GM12878 (cell line): ENCODE data around the gene SYF2. TPM values are rescaled to one million over a fixed set of nuclear protein-coding genes. Genes with fewer than 3 reads are reported as not detected.

Experiments used
- ATAC-seq: fragments of 200-7000 bp; cut with Tn5 transposase; 3 replicates; pipeline ENCODE4 v1.9.1; 2020; ENCODE audit warnings: mild to moderate bottlenecking, moderate library complexity
- BruUV-seq: library from RNA; stranded (reverse); fragments of 400-500 nt; replicated peaks from 2 replicates; lab custom pipeline; 2021; lab: Mats Ljungman, UMichigan
- CTCF ChIA-PET: fragments of 300-600 bp; sonication (Branson Sonifier 250); formaldehyde crosslinking; extraction: SDS; loops from one replicate; lab custom pipeline; 2021; ENCODE audit warnings: inconsistent platforms; lab: Yijun Ruan, JAX
- POLR2A ChIA-PET: fragments of 350-600 bp; formaldehyde crosslinking; extraction: SDS; loops from one replicate; lab custom pipeline; 2021; ENCODE audit warnings: inconsistent platforms; lab: Charles Lee
- RAD21 ChIA-PET: fragments of 300-600 bp; sonication (Branson Sonifier 250); formaldehyde crosslinking; loops from one replicate; lab custom pipeline; 2023; ENCODE audit warnings: antibody characterized with exemption; ENCODE audit not compliant: unreplicated experiment; lab: Charles Lee
- SMC1A ChIA-PET: fragments of 300-600 bp; sonication (Branson Sonifier 250); formaldehyde crosslinking; loops from one replicate; lab custom pipeline; 2023; ENCODE audit not compliant: unreplicated experiment, uncharacterized antibody; lab: Charles Lee
- DNase-seq: peaks from one replicate; pipeline ENCODE4 v3.0.0-alpha.2; 2011; ENCODE audit warnings: low read depth, low spot score
- FAIRE-seq: peaks from 3 replicates; lab custom pipeline; 2011; peaks lifted over from hg19 to GRCh38; lab: Jason Lieb, UNC
- H2AFZ ChIP-seq: 2 replicates; pipeline ENCODE4 v1.6.0; 2011; ENCODE audit warnings: low read depth, low read length, control low read depth; ENCODE audit not compliant: control insufficient read depth
- H3K27ac ChIP-seq: 2 replicates; pipeline ENCODE4 v1.5.1; 2011; ENCODE audit warnings: control low read depth; ENCODE audit not compliant: control insufficient read depth, insufficient read depth
- H3K27me3 ChIP-seq, 2 experiments: replicated peaks in 1 of 2; 2 replicates each; pipeline versions ENCODE4 v1.6.0 to v1.6.1; 2011; ENCODE audit warnings: low read length in 1 of 2; ENCODE audit not compliant: control insufficient read depth in 2 of 2, insufficient read depth in 2 of 2
- H3K36me3 ChIP-seq, 2 experiments: 2 replicates each; pipeline ENCODE4 v1.5.1; 2011; ENCODE audit warnings: low read length in 1 of 2; ENCODE audit not compliant: control insufficient read depth in 2 of 2, insufficient read depth in 2 of 2
- H3K4me1 ChIP-seq: 2 replicates; pipeline ENCODE4 v1.6.1; 2011; ENCODE audit warnings: mild to moderate bottlenecking, low read length, moderate library complexity, mixed read lengths; ENCODE audit not compliant: control insufficient read depth, insufficient read depth
- H3K4me2 ChIP-seq: 2 replicates; pipeline ENCODE4 v1.6.0; 2011; ENCODE audit warnings: control low read depth; ENCODE audit not compliant: control insufficient read depth, insufficient read depth
- H3K4me3 ChIP-seq: fragments of 200-600 bp; sonication (generic); 2 replicates; pipeline ENCODE4 v1.5.1; 2016
- H3K79me2 ChIP-seq: 2 replicates; pipeline ENCODE4 v1.6.0; 2011; ENCODE audit warnings: low read length; ENCODE audit not compliant: control insufficient read depth, insufficient read depth
- H3K9ac ChIP-seq: 2 replicates; pipeline ENCODE4 v1.8.0; 2011; ENCODE audit warnings: low read length, control low read depth, mixed read lengths; ENCODE audit not compliant: control insufficient read depth, insufficient read depth
- H3K9me3 ChIP-seq: replicated peaks from 3 replicates; pipeline ENCODE4 v1.5.1; 2011; ENCODE audit warnings: mild to moderate bottlenecking, low read length; ENCODE audit not compliant: control insufficient read depth, insufficient read depth
- H4K20me1 ChIP-seq: 2 replicates; pipeline ENCODE4 v1.6.0; 2011; ENCODE audit not compliant: control insufficient read depth, insufficient read depth
- FOS ChIP-seq: IDR thresholded peaks from 3 replicates; pipeline ENCODE4 v1.6.1; 2011; ENCODE audit warnings: borderline replicate concordance; ENCODE audit not compliant: insufficient read length; ENCODE audit errors: extremely low read depth
- GATAD2B ChIP-seq: fragments of 450-650 bp; conservative IDR thresholded peaks from 2 replicates; pipeline ENCODE4 v1.6.1; 2017; ENCODE audit warnings: low read depth, mild to moderate bottlenecking, moderate library complexity
- MTA2 ChIP-seq: fragments of 450-650 bp; IDR thresholded peaks from 2 replicates; pipeline ENCODE4 v1.6.1; 2016; ENCODE audit warnings: low read depth, mild to moderate bottlenecking, moderate library complexity
- NFYA ChIP-seq: IDR thresholded peaks from 2 replicates; pipeline ENCODE4 v1.6.1; 2011; ENCODE audit warnings: low read depth, mild to moderate bottlenecking, low read length, improper control_type of control experiment, borderline replicate concordance
- NRF1 ChIP-seq: conservative IDR thresholded peaks from 2 replicates; pipeline ENCODE4 v1.6.1; 2011; ENCODE audit warnings: mild to moderate bottlenecking, low read depth, low read length, improper control_type of control experiment
- PAX8 ChIP-seq: fragments of 450-650 bp; IDR thresholded peaks from 2 replicates; pipeline ENCODE4 v1.6.1; 2017; ENCODE audit warnings: mild to moderate bottlenecking, moderate library complexity
- POLR2AphosphoS5 ChIP-seq: IDR thresholded peaks from 2 replicates; pipeline ENCODE4 v1.6.1; 2011; ENCODE audit warnings: mild to moderate bottlenecking, low read length, inconsistent platforms
- RAD21 ChIP-seq: IDR thresholded peaks from 2 replicates; pipeline ENCODE4 v1.6.1; 2011; ENCODE audit warnings: mild to moderate bottlenecking, low read depth, low read length, moderate library complexity; ENCODE audit not compliant: insufficient read depth
- REST ChIP-seq: IDR thresholded peaks from 2 replicates; pipeline ENCODE4 v1.6.1; 2012; ENCODE audit warnings: mild to moderate bottlenecking, low read depth, low read length
- RUNX3 ChIP-seq: IDR thresholded peaks from 2 replicates; pipeline ENCODE4 v1.6.1; 2012; ENCODE audit warnings: low read length, inconsistent platforms
- SMC3 ChIP-seq: IDR thresholded peaks from 2 replicates; pipeline ENCODE4 v1.6.1; 2011; ENCODE audit warnings: low read length, improper control_type of control experiment, borderline replicate concordance
- TARDBP ChIP-seq: IDR thresholded peaks from 2 replicates; pipeline ENCODE4 v1.6.1; 2016; ENCODE audit warnings: borderline replicate concordance
- USF1 ChIP-seq: IDR thresholded peaks from 2 replicates; pipeline ENCODE4 v1.6.1; 2011; ENCODE audit warnings: borderline replicate concordance, low read depth, mild to moderate bottlenecking, moderate library complexity, mixed read lengths, low read length; ENCODE audit not compliant: insufficient read depth; ENCODE audit errors: extremely low read length
- ZNF274 ChIP-seq: IDR thresholded peaks from one replicate; pipeline ENCODE4 v1.8.0; 2011; ENCODE audit not compliant: insufficient read length, insufficient read depth
- ZNF687 ChIP-seq: fragments of 450-650 bp; IDR thresholded peaks from 2 replicates; pipeline ENCODE4 v1.6.1; 2017; ENCODE audit warnings: mild to moderate bottlenecking, moderate library complexity
- WGBS: methylation state at CpG from one replicate; pipeline ENCODE4 v1.1.6; 2016; ENCODE audit warnings: low lambda C conversion rate; ENCODE audit not compliant: insufficient replicate concordance, insufficient coverage; ENCODE audit errors: missing lambda C conversion rate; 5-methylcytosine and 5-hydroxymethylcytosine counted together
- in situ Hi-C: fragments of 300-500 bp; cut with MboI; formaldehyde crosslinking; loops from 9 replicates; pipeline ENCODE4 v1.14.3; 2018; ENCODE audit warnings: mixed read lengths
- intact Hi-C: fragments of 100-400 bp; cut with micrococcal nuclease; formaldehyde crosslinking; loops from one replicate; pipeline ENCODE4 v1.14.2; 2022; ENCODE audit not compliant: unreplicated experiment
- polyA plus RNA-seq, 11 experiments: library from polyadenylated mRNA; depleted of rRNA in 4 of 11; unstranded in 6 of 11; stranded (reverse) in 5 of 11; fragments of >200 nt; fragmentation: Nextera tagmentation in 4 of 11; fragmentation: Illumina TruSeq in 1 of 11; extraction: Ambion mirVana in 4 of 11; extraction: Trizol in 1 of 11; gene quantifications; 1 replicate in 1 of 11; 2 replicates in 10 of 11; pipeline versions ENCODE4 v1.2.1 to v1.2.3, GENCODE V29; 2011 to 2016; ENCODE audit warnings: inconsistent platforms in 2 of 11, missing spikeins in 2 of 11, low read depth in 1 of 11
- total RNA-seq, 4 experiments: library from RNA; depleted of rRNA in 3 of 4; stranded (reverse); fragments of >200 nt in 3 of 4; fragmentation: Illumina TruSeq in 1 of 4; extraction: Trizol in 1 of 4; gene quantifications; 2 replicates each; pipeline versions ENCODE4 v1.2.1 to v1.2.3, GENCODE V29; 2013 to 2021

SYF2 gene
- total and polyA plus RNA-seq, 10 of the 15 experiments (the other 5 are each of a cell fraction or from before 2014, with no cell fraction given), result 20.3 to 70.5 (median 35.3) TPM

GRCh38 chr1:25187077-25187476 lies 45.2 kb downstream of the SYF2 start:
- ChIA-PET CTCF (interaction anchor here (1.4 to 2.6 kb wide), 2 partner anchors 16 to 19 kb away, joined by 5 to 7 read pairs; no protein-coding TSS in a partner anchor), POLR2A (interaction anchor here (0.7 kb wide), 1 partner anchor 565 kb away, joined by 4 read pairs; no protein-coding TSS in a partner anchor), RAD21 (no interaction called here), SMC1A (interaction anchor here (1.8 kb wide), 1 partner anchor 14 kb away, joined by 5 read pairs; no protein-coding TSS in a partner anchor)
- Histone ChIP-seq H3K36me3 (no peaks in the 10 kb centered on the region), H3K4me1 (no peaks in the 10 kb centered on the region), H3K9ac (no peak overlapping the region), H3K4me2 (no peak overlapping the region), H3K27me3 (peaks cover 0 to 2% of the 10 kb centered on the region in 2 experiments; a peak in 3 of 4 replicates), H3K27ac (no peak overlapping the region), H3K4me3 (no peak overlapping the region), H3K9me3 (no peaks in the 10 kb centered on the region), H4K20me1 (no peaks in the 10 kb centered on the region), H2AFZ (no peak overlapping the region), H3K79me2 (no peaks in the 10 kb centered on the region)
- no peak for DNase-seq
- ATAC-seq, result no peak
- intact Hi-C loops (no loop called here), in situ Hi-C loops (no loop called here)
- no TSS peak for BruUV-seq
- FAIRE-seq, result no peak
- WGBS, result 41% methylated on average over 5 of the region's 5 CpGs
- no peak for TF ChIP-seq ZNF687
- TF ChIP-seq NFYA, result no peak
- no peak for TF ChIP-seq REST
- no peak for TF ChIP-seq RAD21
- no peak for TF ChIP-seq GATAD2B
- no peak for TF ChIP-seq FOS
- no peak for TF ChIP-seq PAX8
- no peak for TF ChIP-seq POLR2AphosphoS5
- no peak for TF ChIP-seq SMC3
- TF ChIP-seq RUNX3, result no peak
- TF ChIP-seq NRF1, result no peak
- TF ChIP-seq USF1, result no peak
- TF ChIP-seq ZNF274, result no peak
- no peak for TF ChIP-seq TARDBP
- TF ChIP-seq MTA2, result no peak
